Psoas muscle (tissue), 8 donors: Measurements from ENCODE around the gene CGB2. TPM values are rescaled to one million over a fixed set of nuclear protein-coding genes. Genes with fewer than 3 reads are reported as not detected.
"Not testable (repeated sequence)": the region's sequence is repeated elsewhere in the genome, so short reads cannot be mapped to it uniquely, and the experiment has no call there.

Source experiments
- ATAC-seq, 4 donors: fragments of 200-7000 bp; cut with Tn5 transposase; one replicate each; pipeline ENCODE4 v1.9.1; 2020; ENCODE audit warnings: moderate library complexity in 3 of 4, mild to moderate bottlenecking in 2 of 4
- DNase-seq, 2 donors: peaks; one replicate each; pipeline ENCODE4 v3.0.0-alpha.2; 2020
- H3K27ac ChIP-seq: fragments of 200-600 bp; one replicate; pipeline ENCODE4 v1.8.0; 2022
- H3K27me3 ChIP-seq, 3 donors: fragments of 200-600 bp in 1 of 3; one replicate each; pipeline versions ENCODE4 v1.6.1 to v1.8.0; 2013 to 2022; ENCODE audit warnings: low read length in 2 of 3, mild to moderate bottlenecking in 2 of 3, moderate library complexity in 1 of 3; ENCODE audit not compliant: insufficient read depth in 3 of 3
- H3K36me3 ChIP-seq, 2 donors: fragments of 200-600 bp in 1 of 2; one replicate each; pipeline versions ENCODE4 v1.6.1 to v1.8.0; 2013 to 2022; ENCODE audit warnings: low read depth in 1 of 2, mild to moderate bottlenecking in 1 of 2, moderate library complexity in 1 of 2; ENCODE audit not compliant: insufficient read depth in 1 of 2
- H3K4me1 ChIP-seq: fragments of 200-600 bp; one replicate; pipeline ENCODE4 v1.8.0; 2022
- H3K4me3 ChIP-seq: fragments of 200-600 bp; one replicate; pipeline ENCODE4 v1.8.0; 2022; ENCODE audit warnings: mild to moderate bottlenecking
- H3K9me3 ChIP-seq: fragments of 200-600 bp; one replicate; pipeline ENCODE4 v1.8.0; 2022
- CTCF ChIP-seq: fragments of 200-600 bp; IDR thresholded peaks from one replicate; pipeline ENCODE4 v1.8.0; 2022; ENCODE audit warnings: antibody characterized with exemption
- WGBS, 3 donors: extraction: QIAGEN DNeasy Blood & Tissue Kit; methylation state at CpG; one replicate each; pipeline versions ENCODE4 v1.1.6 to v1.1.7; 2013; 5-methylcytosine and 5-hydroxymethylcytosine counted together
- intact Hi-C, 2 donors: fragments of 100-400 bp; cut with DNase I; formaldehyde crosslinking; loops; one replicate each; pipeline versions ENCODE4 v1.11.0 to v1.14.2; 2022
- polyA plus RNA-seq, 3 donors: library from polyadenylated mRNA; stranded (reverse); fragments of 200-250 nt; gene quantifications; one replicate each; pipeline ENCODE4 v1.2.3, GENCODE V29; 2013
- total RNA-seq, 4 donors: library from RNA; stranded (reverse); fragmentation: NEBNext Ultra II Directional in 2 of 4; extraction: Animal tissue kit (Norgen Biotek cat#: 25700) in 2 of 4; gene quantifications; one replicate each; pipeline versions ENCODE4 v1.2.1 to v1.2.4, GENCODE V29; 2021 to 2023
- donor health status: healthy with polysubstance abuse.
- donor health status: DM: no; HTN: no; CAD: no; lungs with moderate emphysema.
- donor health status: Bipolar disorder and iron deficiency.
- donor health status: healthy.
- donor health status: DM: yes; HTN: yes; CAD: no.
- donor health status: DM: no; HTN: no; CAD: no.
- donor health status: DM: no; HTN: no; CAD: no.
- donor health status: DM: yes; HTN: yes; CAD: no.

CGB2 gene
- total and polyA plus RNA-seq, 7 donors = 0.10 TPM; not detected in 6

- H3K9me3 ChIP-seq, ATAC-seq, DNase-seq, intact Hi-C loops, H3K36me3 ChIP-seq, H3K27me3 ChIP-seq, H3K4me3 ChIP-seq, H3K4me1 ChIP-seq, H3K27ac ChIP-seq: not testable (repeated sequence)
- 79 to 94% (median 93%) methylated on average over 2 to 6 of the region's 8 CpGs for WGBS, 3 donors
Observed at GRCh38 chr19:49030323-49030722, 1.4 kb upstream of the CGB2 start.

GRCh38 chr19:49036815-49037214 lies 5.1 kb downstream of the CGB2 start, which contains the start of gene CGB1:
Gene CGB1, minus strand, starts transcription at chr19:49036895. Its CDS starts 184 bp downstream, at chr19:49036711.
- peak; percentile 39 for TF ChIP-seq CTCF
- intact Hi-C loops, DNase-seq, H3K27ac ChIP-seq, H3K9me3 ChIP-seq, H3K4me1 ChIP-seq, H3K36me3 ChIP-seq, H3K27me3 ChIP-seq, H3K4me3 ChIP-seq: not testable (repeated sequence)
- peak in 3 of 4 donors; percentile 30 to 57 (median 57) for ATAC-seq
- WGBS, 3 donors = 50 to 51% (median 51%) methylated on average over 17 to 18 of the region's 18 CpGs

GRCh38 chr19:49038111-49038510 lies 6.4 kb downstream of the CGB2 start:
- H3K4me3 ChIP-seq, H3K9me3 ChIP-seq, H3K27me3 ChIP-seq, H3K27ac ChIP-seq, intact Hi-C loops, DNase-seq, H3K36me3 ChIP-seq, ATAC-seq, H3K4me1 ChIP-seq: not testable (repeated sequence)
- 86 to 92% (median 92%) methylated on average over 5 to 7 of the region's 8 CpGs for WGBS, 3 donors

GRCh38 chr19:49038557-49039276 lies 7.0 kb downstream of the CGB2 start:
- H3K4me1 ChIP-seq, intact Hi-C loops, ATAC-seq, H3K27me3 ChIP-seq, H3K9me3 ChIP-seq, H3K27ac ChIP-seq, H3K4me3 ChIP-seq, DNase-seq, H3K36me3 ChIP-seq: not testable (repeated sequence)
- 78 to 87% (median 86%) methylated on average over 22 to 26 of the region's 26 CpGs for WGBS, 3 donors

- H3K27ac ChIP-seq, DNase-seq, H3K4me1 ChIP-seq, H3K36me3 ChIP-seq, ATAC-seq, H3K9me3 ChIP-seq, H3K4me3 ChIP-seq, intact Hi-C loops, H3K27me3 ChIP-seq: not testable (repeated sequence)
- 58 to 72% (median 62%) methylated on average over 7 to 9 of the region's 9 CpGs for WGBS, 3 donors
Observed at GRCh38 chr19:49039736-49040135, 8.0 kb downstream of the CGB2 start.

- Histone ChIP-seq H3K27ac (no peak overlapping the region), H3K9me3 (no peaks in the 10 kb centered on the region), H3K27me3 (no peaks in the 10 kb centered on the region), H3K4me1 (no peaks in the 10 kb centered on the region), H3K4me3 (no peak overlapping the region), H3K36me3 (no peaks in the 10 kb centered on the region)
- 78 to 82% (median 81%) methylated on average over 17 of the region's 17 CpGs for WGBS, 3 donors
- no peak for DNase-seq
- intact Hi-C loops = no loop called here
- ATAC-seq = no peak
- TF ChIP-seq CTCF = no peak
Observed at GRCh38 chr19:49042177-49042576, 10.5 kb downstream of the CGB2 start.

- H3K36me3 ChIP-seq, intact Hi-C loops, H3K9me3 ChIP-seq, H3K4me1 ChIP-seq, H3K4me3 ChIP-seq, H3K27me3 ChIP-seq, ATAC-seq, DNase-seq, H3K27ac ChIP-seq: not testable (repeated sequence)
- 79 to 84% (median 82%) methylated on average over 2 of the region's 4 CpGs for WGBS, 3 donors
Observed at GRCh38 chr19:49042666-49043065, 11.0 kb downstream of the CGB2 start.

- H3K36me3 ChIP-seq, intact Hi-C loops, H3K27ac ChIP-seq, H3K27me3 ChIP-seq, H3K4me1 ChIP-seq, H3K4me3 ChIP-seq, DNase-seq, H3K9me3 ChIP-seq, ATAC-seq: not testable (repeated sequence)
- 67 to 71% (median 69%) methylated on average over 13 to 14 of the region's 15 CpGs for whole genome bisulfite sequencing, 3 donors
Observed at GRCh38 chr19:49043548-49043947, 11.9 kb downstream of the CGB2 start, which contains the start of gene CGB5. Gene CGB5, plus strand, starts transcription at chr19:49043848. Its CDS starts 362 bp downstream, at chr19:49044210.

- H3K4me3 ChIP-seq, H3K27ac ChIP-seq, DNase-seq, H3K9me3 ChIP-seq, ATAC-seq, H3K27me3 ChIP-seq, intact Hi-C loops, H3K4me1 ChIP-seq, H3K36me3 ChIP-seq: not testable (repeated sequence)
- WGBS, 3 donors = 56 to 66% (median 58%) methylated on average over 7 to 12 of the region's 12 CpGs
Observed at GRCh38 chr19:49049011-49049410, 17.3 kb downstream of the CGB2 start, which contains the start of gene CGB8. Gene CGB8, minus strand, starts transcription at chr19:49049111. Its CDS starts 372 bp downstream, at chr19:49048739.
